NCI-H526 treated with DMSO at 0.1 percent for 48 hours (cell line): ENCODE data around the gene SF3B5.
A peak's percentile ranks its signal among the peaks of the same experiment; 100 is the strongest.
"Not testable (repeated sequence)": the region's sequence is repeated elsewhere in the genome, so short reads cannot be mapped to it uniquely, and the experiment has no call there.

ENCODE experiments used
- DNase-seq: peaks from one replicate; lab custom pipeline; 2025; lab: John Stamatoyannopoulos, UW

The SF3B5 gene

DNA sequence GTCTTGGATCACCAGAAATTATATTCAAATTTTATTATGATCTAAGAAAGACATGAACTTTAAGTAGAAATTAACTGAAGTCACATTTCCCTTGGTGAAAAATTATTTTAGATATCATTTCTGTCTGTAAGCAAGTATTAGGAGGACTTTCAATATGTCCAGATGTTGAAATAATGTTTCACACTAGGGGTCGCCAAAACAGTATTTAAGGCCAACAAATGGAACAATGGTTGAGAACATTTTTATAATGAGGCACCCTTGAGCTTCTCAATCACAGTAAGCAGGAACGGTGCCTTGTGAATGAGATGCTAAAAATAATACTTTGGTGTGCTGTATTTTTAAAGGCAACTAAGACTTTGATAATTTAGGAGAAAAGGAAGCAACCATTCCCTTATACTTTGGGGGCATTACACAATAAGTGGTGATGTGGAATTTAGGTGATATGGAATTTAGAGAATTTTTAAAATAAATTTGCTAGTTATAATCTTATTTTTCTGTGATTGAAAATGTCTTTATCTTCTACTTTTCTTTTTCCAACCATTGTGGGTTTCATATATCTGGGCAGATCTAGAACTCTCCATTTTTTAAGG, 9.6 kb upstream of the SF3B5 start:
- DNase-seq: peak; percentile 42

DNA sequence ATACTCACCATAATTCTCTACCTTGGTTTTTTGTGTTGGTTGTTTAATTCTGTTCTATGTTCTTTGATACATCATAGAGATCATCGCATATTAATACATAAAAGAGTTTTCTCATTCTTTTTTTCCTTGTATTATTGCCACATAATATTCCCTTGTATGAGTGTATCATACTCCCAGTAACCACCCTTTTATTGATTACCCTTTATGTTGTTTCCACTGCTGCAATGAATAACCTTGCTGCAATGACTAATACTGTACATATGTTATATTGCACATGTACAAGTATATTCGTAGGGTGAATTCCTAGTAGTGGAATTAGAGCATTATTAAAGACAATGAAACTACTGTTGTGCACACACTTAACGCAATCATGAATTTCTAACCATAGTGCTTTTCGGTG, 9.1 kb upstream of the SF3B5 start:
- no peak for DNase-seq

DNA sequence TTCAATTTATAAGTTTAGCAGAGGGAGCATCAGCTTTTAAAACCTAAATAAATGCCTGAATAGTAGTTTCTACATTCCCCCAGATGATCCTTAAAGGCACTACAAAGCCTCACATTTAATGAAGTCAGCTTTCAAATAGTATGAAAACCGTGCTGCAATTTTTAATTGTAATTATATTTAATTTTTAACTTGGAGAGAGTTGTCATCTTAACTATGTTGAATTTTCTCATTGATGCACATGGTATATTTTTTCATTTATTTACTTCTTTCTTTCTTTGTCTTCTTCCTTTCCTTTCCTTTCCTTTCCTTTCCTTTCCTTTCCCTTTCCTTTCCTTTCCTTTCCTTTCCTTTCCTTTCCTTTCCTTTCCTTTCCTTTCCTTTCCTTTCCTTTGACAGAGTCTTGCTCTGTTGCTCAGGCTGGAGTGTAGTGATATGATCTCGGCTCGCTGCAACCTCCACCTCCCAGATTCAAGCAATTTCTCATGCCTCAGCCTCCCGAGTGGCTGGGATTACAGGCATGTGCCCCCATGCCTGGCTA, 7.7 kb upstream of the SF3B5 start:
- DNase-seq: no peak

DNA sequence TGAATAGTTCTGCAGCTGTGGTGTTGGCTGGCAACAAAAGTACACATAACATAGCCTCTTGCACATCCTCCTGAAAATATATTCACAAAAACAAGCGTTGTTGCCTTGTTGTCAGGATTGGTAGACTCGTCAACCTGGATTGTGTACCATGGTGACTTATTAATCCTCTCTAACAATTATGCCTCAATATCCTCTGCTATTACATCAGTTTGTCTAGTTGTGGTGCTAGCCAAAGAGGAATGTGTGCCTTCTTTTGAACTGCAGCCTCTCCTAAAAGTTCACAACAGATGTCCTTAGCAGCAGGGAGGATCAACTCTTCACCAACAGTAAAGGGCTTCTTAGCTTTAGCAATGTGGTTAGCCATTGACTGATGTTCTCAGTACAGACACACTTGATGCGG, 3.6 kb upstream of the SF3B5 start:
- no peak for DNase-seq

DNA sequence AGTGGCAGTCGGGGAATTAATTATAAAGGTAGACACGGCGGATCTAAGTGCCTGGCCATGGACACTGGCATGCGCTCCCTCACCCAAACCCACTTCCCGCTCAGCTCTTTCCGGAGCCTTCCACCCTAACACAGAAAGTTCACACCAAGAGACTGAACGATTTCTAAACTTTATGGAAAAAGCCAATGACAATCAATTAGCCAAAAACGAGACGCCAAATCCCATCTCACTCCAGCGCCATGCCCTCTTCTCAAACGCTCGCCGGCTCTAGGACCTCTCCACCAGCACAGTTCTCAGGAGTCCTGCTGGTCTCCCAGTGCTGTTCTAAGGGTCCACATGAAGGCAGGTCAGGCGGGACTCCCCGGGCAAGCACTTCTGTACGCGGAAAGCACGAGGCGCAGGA, 641 bp downstream of the SF3B5 start:
- DNase-seq: no peak

DNA sequence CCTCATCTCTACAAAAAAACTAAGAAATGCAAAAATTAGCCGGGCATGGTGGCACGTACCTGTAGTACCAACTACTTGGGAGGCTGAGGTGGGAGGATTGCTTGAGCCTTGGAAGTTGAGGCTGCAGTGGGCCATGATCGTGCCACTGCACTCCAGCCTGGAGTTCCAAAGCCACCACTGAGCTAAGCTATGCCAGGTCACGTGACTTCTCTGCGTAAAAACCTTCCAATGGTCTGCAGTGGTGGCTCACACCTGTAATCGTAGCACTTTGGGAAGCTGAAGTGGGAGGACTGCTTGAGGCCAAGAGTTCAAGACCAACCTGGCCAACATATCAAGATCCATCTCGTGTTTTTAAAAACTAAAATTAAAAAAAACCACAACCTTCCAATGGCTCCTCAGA, 1.7 kb downstream of the SF3B5 start:
- no peak for DNase-seq

DNA sequence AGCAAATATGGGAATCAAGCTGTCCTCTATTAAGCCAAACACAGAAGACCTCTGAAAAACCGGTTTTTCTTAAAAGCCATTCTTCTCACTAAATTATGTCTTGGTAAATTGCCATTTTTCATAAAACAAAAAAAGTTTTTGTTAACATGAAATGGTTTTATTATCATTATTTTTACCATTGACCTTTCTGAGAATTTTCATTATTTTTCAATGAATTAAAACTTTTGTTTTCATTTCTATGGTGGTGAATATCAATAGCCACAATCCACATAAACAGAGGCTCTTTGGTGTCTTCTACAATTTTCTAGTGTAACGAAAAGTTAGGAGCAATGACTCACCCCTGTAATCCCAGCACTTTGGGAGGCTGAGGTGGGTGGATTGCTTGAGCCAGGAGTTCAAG, 2.1 kb downstream of the SF3B5 start:
- DNase-seq: no peak

DNA sequence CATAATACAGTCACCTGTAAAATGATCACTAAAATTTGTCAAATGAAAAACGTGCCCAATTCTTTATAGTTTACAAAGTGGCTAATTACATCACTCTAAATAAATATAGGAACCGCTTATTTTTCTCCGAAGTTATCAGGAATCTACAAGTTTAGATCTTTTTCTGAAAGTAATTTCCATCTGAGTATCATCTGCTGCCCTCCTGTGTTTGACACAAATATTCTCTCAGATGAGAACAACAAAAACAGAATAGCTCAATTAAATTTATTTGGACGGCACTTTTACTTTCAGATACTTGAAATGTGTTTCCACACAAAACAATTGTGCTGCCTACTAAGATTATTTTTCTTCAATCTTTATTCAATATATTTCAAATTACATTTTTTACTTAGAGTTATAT, 5.0 kb downstream of the SF3B5 start:
- no peak for DNase-seq

DNA sequence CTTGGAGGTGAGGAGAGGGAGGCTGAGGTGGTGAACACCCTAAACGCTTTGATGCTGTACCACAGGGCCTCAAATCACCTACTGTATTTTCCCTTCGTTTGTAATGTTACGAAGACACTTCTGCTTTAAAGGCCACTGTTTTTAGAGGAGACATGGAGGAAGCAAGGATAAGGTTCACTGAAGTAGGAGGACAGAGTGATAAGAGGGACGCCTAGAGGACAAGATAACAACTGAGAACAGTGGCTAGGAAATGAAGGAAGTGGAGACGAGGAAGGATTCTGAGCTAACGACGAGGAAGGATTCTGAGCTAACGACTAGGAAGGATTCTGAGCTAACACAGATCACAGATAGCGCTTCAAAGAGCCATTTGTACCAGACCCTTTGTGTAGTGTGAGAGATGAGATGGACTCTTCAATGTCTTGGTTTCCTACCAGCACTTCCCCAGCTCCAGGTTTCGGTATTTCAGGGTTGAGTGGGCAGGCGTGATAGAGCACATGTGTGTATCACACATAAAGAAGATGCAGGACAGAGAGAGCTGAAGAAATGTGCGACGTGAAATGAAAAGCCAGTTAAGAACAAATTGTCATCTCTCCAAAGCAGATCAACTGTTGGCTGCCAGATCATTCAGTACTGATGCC, 7.5 kb downstream of the SF3B5 start:
- DNase-seq: no peak

DNA sequence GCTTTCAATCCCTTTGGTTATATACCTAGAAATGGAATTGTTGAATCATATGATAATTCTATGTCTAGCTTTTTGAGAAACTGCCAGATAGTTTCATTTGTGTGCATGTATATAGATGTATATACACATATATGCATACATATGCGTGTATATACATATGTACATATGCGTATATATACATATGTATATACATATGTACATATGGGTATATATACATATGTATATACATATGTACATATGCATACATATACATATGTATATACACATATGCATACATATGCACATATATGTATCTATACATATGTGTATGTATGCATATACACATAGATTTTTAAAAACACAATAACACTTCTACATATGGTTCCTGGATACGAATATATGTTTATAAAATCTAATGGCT, 8.4 kb downstream of the SF3B5 start:
- DNase-seq: no peak

DNA sequence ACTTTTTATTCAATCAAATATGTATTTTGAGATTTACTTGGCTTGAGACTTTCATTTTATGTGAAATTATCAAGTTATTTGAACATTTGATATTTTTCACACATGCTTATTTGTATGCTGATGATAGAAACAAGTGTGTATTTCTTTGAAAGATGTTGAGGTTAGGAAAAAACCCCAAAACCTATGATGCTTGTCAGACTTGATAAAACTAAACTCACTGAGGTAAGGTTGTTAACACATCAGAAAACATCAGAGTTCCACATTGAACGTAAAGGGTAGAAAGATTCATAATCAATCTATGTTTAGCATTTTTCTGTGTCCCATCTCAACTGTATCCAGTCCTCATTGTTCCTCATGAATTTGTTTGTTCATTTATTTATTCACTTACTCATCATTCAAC, 12.2 kb downstream of the SF3B5 start:
- DNase-seq: no peak

DNA sequence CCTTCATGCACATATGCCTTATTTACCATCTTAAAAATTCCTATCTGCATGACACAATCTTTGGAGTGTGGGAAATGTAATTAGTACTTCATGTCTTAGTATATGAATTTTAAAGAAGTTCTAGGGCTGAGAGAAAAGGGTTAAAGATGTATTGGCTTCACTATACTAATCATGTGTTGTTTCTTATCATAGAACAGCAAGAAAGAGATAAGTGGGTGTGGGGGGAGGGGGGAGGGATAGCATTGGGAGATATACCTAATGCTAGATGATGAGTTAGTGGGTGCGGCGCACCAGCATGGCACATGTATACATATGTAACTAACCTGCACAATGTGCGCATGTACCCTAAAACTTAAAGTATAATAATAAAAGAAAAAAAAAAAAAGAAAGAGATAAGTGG, 13.0 kb downstream of the SF3B5 start:
- DNase-seq: not testable (repeated sequence)

DNA sequence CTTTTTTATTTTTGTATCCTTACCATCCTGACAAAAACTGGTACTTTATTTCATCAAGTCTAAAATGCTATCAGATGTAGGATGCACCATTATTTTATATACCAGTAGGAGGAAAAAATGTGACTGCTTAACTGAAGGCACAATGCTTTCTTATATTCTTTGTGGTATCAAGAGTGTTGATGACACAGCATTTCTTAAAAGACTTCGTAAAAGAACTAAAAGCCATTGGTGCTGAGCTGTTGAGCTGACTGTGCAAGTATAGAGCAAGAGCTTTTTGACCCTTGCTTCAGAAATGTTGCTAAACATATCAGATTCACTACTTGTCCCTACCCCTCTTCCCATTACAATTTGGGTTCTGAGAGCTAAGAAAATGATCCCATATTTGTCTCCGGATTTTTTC, 17.5 kb downstream of the SF3B5 start:
- DNase-seq: no peak

DNA sequence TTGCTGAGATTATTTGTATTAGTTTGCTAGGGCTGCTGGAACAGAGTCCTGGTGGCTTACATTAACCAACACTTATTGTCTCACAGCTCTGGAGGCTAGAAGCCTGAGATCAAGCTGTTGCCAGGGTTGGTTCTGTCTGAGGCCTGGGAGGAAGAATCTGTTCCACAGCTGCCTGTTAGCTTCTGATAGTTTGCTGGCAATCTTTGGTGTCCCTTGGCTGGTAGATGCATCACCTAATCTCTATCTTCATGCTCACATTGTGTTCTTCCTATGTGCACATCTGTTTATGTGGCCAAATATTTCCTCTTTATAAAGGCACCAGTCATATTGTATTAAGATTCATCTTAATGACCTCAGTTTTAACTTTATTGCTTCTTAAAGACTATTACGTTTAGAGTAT, 19.5 kb downstream of the SF3B5 start:
- no peak for DNase-seq

DNA sequence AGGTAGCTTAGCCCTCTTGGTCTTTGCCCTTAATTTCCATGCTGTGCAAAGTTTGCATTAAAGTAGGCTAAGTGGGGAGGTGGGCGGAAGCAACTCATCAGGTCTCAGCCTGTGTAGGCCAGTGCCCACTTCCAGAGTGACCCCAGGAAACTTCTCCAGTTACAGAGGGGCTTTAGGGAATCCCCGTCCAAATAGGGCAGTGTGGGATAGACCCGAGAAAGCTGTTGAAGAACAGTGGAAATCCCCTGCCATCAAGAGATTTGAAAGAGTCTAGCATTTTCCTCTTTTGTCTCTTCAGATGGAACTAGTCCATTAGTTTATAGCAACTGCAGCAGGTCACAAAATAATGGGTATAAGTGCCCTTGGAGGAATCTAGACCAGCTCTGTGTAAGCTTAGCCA, 20.2 kb downstream of the SF3B5 start:
- DNase-seq: no peak

DNA sequence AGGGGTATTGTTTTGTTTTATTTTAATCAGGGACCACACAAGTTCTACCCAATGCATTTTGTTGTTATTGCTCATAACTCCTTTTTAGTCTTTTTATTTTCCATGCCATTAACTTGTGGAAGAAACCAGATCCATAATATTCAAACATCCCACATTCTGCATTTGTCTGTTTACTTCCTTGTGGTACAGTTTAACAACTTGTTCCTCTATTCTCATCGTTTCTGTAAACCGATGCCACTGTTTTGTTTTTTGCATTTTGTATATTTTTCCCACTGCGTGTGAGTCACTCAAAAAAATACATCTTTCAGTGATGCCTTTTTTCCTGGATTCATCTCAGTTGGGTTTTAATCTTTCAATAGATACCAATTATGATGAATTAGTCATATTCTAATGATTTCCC, 22.3 kb downstream of the SF3B5 start:
- no peak for DNase-seq

DNA sequence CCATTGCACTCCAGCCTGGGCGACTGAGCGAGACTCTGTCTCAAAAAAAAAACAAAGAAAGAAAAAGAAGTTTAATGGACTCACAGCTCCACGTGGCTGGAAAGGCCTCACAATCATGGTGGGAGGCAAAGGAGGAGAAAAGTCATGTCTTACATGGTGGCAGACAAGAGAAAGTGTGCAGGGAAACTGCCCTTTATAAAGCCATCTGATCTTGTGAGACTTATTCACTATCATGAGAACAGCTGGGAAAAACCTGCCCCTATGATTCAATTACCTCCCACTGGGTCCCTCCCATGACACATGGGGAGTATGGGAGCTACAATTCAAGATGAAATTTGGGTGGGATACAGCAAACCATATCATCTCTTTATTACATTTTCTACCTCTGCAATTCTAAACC, 25.9 kb downstream of the SF3B5 start:
- no peak for DNase-seq

DNA sequence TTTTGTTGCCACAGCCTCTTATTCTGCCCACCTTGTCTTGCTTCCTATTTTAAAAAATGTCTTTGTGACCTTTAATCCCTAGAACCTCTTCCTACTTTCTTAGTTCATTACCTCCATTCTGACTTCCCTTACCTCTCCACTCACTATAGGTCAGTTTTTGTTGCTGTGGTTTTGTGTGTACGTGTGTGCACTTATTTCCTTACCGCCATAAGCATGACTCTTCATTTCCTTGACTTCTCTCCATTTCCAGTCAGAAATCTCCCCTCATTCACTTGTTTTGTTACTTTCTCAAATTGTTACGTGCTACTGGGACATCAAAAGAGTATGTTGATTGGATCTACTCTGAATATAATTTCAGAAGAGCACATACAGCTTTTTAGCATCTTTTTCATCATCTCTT, 26.6 kb downstream of the SF3B5 start:
- no peak for DNase-seq

DNA sequence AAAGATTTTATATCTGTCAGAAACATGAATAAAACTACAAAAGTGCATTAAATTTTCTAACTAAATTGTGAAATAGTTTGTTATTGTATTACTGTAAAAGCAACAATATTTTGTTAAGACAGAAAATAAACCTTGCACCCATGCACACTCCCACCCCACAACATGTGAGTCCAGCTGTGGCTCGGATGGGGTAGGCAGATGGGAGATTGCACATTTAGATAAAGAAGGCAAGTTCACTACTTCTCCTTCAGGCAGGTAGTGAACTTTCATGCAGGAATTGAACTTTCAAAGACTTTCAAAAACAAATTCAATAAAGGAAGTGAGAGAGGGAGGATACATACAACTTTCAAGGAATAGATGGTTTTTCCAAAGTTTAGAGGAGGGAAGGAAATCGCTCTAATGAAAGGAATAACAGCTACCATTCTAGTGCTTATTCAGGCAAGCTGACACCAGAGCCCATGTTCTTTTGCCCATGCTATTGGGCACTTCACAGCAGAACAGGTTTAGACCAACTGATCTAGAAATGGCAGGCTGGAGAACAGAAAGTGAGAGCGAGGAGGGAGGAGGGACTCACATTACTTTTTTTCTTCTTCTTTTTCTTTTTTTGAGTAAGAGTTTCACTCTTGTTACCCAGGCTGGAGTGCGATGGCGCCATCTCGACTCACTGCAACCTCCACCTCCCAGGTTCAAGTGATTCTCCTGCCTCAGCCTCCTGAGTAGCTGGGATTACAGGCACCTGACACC, 28.5 kb downstream of the SF3B5 start:
- no peak for DNase-seq

DNA sequence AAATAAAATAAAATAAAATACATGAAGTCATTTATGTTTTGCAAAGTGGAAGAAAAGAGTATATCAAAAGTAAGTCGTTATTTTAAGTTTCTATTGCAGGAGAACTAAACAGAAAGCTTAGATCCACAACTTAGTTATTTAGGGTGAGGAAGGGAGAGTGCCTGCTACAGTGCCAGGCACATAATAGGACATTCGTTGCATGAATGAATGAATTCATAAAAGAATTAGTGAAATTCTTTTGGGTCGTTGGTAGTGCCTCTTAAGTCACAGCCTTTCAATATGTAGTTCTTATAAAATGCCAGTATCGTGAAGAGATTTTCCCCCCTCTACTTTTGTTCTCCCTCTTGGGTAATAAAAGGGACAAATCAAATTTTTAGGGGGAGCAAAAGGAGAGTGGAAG, 29.1 kb downstream of the SF3B5 start:
- DNase-seq: no peak

DNA sequence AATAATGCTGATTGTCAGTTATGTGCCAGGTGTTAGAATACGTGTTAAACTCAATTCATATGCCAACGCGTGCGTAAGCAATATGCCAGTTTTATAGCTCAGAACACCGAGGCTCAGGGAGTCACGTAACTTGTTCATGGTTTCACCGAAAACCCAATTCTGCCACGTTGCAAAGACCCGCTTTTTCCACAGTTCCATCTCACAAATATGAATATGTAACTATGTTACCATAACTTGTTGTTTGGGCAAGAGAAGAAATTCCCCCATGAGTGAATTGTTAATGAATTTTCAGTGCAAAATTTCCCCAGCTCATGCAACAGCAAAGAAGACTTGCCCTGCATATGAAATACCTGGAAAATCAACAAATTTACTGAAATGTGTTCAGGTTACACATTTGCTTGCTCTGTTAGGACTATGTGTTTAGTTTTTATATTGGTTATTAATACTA, 30.1 kb downstream of the SF3B5 start:
- no peak for DNase-seq

DNA sequence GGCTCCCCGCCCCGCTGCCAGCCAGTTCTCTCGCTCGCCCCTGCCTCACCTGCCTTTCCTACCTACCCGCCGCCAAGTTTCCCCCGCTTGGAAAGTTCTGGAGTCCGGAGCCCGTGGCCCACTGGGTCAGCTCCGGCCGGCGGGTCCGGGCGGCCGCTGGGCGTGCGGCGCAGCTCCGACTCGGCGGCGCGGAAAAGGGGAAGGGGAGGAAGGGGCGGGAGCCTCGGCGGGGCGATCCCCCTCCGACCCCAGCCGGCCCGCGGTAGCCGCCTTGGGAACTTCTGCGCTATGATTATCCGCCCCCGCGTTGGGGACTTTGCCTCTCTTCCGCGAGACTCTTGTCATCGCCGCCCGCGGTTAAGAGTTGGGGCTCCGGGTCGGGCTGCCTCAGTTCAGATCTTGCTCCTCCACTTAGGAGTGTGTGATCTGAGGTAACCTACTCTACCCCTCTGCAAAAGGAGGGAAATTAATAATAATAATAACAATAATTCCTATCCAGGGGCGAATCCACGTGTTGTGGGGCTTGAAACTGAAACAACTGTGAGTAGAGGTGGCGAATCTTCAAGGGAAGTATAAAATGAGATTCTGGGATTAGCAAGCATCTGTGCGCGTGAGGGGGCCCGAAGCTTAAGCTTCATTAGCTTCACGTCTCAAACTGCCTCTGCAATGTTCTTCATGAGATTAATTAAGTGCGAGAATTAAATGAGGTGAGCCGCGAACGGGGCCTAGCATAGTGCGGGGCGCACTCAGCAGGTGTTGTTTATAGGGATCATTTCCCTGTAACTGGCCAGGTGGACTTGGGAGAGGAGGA, 30.8 kb downstream of the SF3B5 start:
- peak; percentile 47 for DNase-seq
